ENCODE data around the gene ZNF549.
A peak's percentile ranks its signal among the peaks of the same experiment; 100 is the strongest.

The ZNF549 gene

GRCh38 chr19:57599761-57600383, 72.7 kb downstream of the ZNF549 start, which contains the start of gene ZNF530:
ZNF530 (plus strand) TSS chr19:57599885; CDS start chr19:57604346, 4,461 bp downstream.
- ChIA-PET POLR2A (interaction anchor here (1.3 to 2.3 kb wide), 2 partner anchors 14 to 317 kb away, joined by 3 to 15 read pairs; partner anchors contain the start of genes ZNF134 and ZNF417), CTCF (interaction anchor here (0.5 to 0.7 kb wide), 3 partner anchors 214 to 1819 kb away, joined by 3 read pairs; no protein-coding TSS in a partner anchor)
- TF ChIP-seq WT1 (tag by site-specific recombination; IDR thresholded peaks at IDR 0.05) (peak; percentile 52; the same call in 1 of the 2 replicates), PATZ1 (tag by site-specific recombination; IDR thresholded peaks at IDR 0.05) (peak; percentile 37; the same call in 1 of the 2 replicates), ZNF121 (tag by site-specific recombination; IDR thresholded peaks at IDR 0.05) (no peak), ZNF707 (tag by site-specific recombination; IDR thresholded peaks at IDR 0.05) (no peak), ZNF510 (tag by site-specific recombination; IDR thresholded peaks at IDR 0.05; ENCODE audit: insufficient replicate concordance) (no peak), ZBTB1 (tag by site-specific recombination; IDR thresholded peaks at IDR 0.05) (no peak), ZNF670 (tag by site-specific recombination; IDR thresholded peaks at IDR 0.05; ENCODE audit: low read depth) (no peak), ZNF266 (tag by site-specific recombination; IDR thresholded peaks at IDR 0.05; ENCODE audit: low read depth) (no peak), ZNF175 (tag by site-specific recombination; IDR thresholded peaks at IDR 0.05) (no peak), ZNF747 (tag by site-specific recombination; IDR thresholded peaks at IDR 0.05) (no peak), SP2 (tag by site-specific recombination; IDR thresholded peaks at IDR 0.05) (peak; percentile 78), ZNF335 (tag by site-specific recombination; conservative IDR thresholded peaks at IDR 0.05) (peak; percentile 98), ZNF394 (tag by site-specific recombination; IDR thresholded peaks at IDR 0.05; ENCODE audit: borderline replicate concordance) (no peak), ZSCAN18 (tag by site-specific recombination; IDR thresholded peaks at IDR 0.05) (no peak), SP3 (tag by site-specific recombination; IDR thresholded peaks at IDR 0.05) (peak; percentile 70), ZBTB48 (tag by site-specific recombination; IDR thresholded peaks at IDR 0.05) (no peak; the same call in 1 of the 2 replicates), ZNF16 (tag by site-specific recombination; IDR thresholded peaks at IDR 0.05; ENCODE audit: low read depth) (no peak), ZFP41 (tag by site-specific recombination; IDR thresholded peaks at IDR 0.05; ENCODE audit: borderline replicate concordance) (no peak), ZNF660 (tag by site-specific recombination; IDR thresholded peaks at IDR 0.05) (peak; percentile 98), ZNF18 (tag by site-specific recombination; IDR thresholded peaks at IDR 0.05) (no peak), ZNF776 (tag by site-specific recombination; IDR thresholded peaks at IDR 0.05; ENCODE audit: borderline replicate concordance) (no peak), ZNF544 (tag by site-specific recombination; IDR thresholded peaks at IDR 0.05) (peak; percentile 69), ZNF214 (tag by site-specific recombination; IDR thresholded peaks at IDR 0.05; ENCODE audit: borderline replicate concordance) (no peak; the same call in 1 of the 2 replicates), ZNF24 (tag by site-specific recombination; IDR thresholded peaks at IDR 0.05) (peak; percentile 88; the same call in 1 of the 2 replicates), REST (tag by site-specific recombination; IDR thresholded peaks at IDR 0.05) (peak; percentile 14; the same call in 1 of the 2 replicates), ZSCAN5A (tag by site-specific recombination; IDR thresholded peaks at IDR 0.05) (no peak)

More at GRCh38 chr19:57599761-57600383, 72.7 kb downstream of the ZNF549 start, which contains the start of gene ZNF530:
- Histone ChIP-seq H3K36me3 (ENCODE audit: control insufficient read depth in 2 of 2, insufficient read depth in 1 of 2, low read length in 2 of 2) (peaks cover 13 to 41% of the 10 kb centered on the region in 2 experiments), H3K4me1 (ENCODE audit: control insufficient read depth, insufficient read depth, low read length) (0 out of 2 replicates have a peak, but pooled peaks cover 2% of the 10 kb centered on the region), H3K9me3 (ENCODE audit: control insufficient read depth, insufficient read depth, low read depth, low read length) (no peaks in the 10 kb centered on the region; the same call in 1 of the 2 replicates), H3K27ac (ENCODE audit: extremely low read depth, low read depth, low read length) (peak within 1 kb of the TSS; percentile 55; the same call in 1 of the 2 replicates), H3K4me3 (ENCODE audit: low read depth, low read length) (peak within 1 kb of the TSS; percentile 97)
